ENCODE results near the gene AIP.

The AIP gene

DNA sequence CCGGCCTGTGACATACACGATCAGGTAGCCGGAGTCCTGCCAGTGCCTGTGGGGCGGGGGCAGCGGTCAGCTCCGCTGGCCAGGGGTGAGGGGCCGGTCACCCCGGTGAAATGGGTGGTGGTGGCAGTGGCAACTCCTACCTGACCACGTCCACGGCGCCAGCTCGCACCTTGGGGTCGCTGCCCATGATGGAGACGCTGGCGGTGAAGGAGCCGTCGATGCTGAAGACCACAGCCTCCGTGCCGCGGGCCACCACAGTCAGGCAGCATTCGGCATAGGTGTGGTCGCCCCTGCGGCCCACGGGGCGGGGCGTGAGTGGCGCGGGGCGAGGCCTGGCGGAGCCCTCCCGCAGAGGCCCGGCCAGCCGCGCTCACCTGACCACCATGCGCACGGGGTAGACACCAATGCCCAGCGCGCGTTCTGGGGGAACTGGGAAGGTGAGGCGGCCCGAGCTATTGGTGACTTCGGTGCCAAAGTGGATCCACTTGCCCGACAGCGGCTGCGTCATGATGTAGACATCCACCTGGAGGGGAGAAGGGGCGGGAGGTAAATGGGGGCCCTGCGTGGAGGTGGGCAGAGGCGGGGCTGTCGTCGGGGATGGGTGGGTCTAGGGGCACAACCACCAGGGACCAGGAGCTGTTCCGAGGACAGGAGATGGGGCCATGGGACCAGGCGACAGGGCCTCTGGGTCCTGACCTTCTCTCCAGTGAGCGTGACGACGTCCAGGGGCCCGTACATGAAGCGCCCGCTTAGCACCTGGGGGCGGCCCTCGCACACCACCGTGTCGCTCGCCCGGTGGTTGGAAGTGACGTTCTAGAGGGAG lies 10.9 kb downstream of the AIP start:
- in situ Hi-C loops (cut with HindIII; ENCODE audit: low pct_unique_long_range_greater_than_20kb, low sequenced_read_pairs) = no loop called here
- DNase-seq (ENCODE audit: low read depth in 1 of 2, low spot score in 1 of 2) = no peak
- TF ChIP-seq JUND (IDR thresholded peaks at IDR 0.05; ENCODE audit: low read depth) = no peak

DNA sequence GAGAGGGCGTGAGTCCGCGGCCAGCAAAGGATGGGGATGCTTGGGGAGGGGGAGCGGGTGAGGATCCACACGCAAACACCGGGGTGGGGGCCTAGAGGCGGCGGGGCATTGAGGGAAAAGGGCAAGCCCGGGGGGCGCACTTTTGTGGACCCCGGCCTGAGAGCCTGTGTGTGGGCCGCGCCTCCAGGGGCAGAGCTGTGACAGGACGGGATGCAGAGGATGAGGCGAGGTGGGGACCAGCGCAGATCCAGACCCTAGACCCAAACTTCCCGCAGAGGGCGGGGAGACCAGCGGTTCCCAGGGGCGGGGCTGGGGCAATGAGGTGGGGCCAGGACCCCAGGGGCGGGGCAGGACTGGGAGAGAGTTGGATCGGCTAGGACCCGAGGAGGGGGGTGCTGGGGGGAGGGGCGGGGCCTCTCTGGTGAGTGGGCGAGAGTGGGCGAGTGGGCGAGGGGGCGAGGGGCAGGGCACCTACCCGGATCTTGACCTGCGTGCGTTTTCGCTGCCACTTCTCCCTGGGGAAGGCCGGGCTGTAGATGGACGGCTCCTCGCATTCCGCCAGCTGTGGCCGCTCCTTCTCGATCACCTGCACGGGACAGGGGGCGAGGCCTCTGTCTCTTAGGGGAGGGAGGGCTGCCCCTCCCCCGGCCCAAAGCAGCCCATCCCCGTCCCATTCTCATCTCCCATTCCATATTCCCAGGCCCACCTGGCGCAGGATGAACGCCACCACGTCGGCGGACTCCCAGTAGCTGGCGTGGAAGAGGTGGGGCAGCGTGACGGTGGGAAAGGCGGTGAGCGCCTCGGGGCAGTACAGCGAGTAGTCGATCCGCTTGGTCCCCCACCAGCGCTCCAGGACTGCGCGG lies 11.8 kb downstream of the AIP start:
- no peak for TF ChIP-seq JUND (IDR thresholded peaks at IDR 0.05; ENCODE audit: low read depth)
- DNase-seq (ENCODE audit: low read depth in 1 of 2, low spot score in 1 of 2) = no peak

DNA sequence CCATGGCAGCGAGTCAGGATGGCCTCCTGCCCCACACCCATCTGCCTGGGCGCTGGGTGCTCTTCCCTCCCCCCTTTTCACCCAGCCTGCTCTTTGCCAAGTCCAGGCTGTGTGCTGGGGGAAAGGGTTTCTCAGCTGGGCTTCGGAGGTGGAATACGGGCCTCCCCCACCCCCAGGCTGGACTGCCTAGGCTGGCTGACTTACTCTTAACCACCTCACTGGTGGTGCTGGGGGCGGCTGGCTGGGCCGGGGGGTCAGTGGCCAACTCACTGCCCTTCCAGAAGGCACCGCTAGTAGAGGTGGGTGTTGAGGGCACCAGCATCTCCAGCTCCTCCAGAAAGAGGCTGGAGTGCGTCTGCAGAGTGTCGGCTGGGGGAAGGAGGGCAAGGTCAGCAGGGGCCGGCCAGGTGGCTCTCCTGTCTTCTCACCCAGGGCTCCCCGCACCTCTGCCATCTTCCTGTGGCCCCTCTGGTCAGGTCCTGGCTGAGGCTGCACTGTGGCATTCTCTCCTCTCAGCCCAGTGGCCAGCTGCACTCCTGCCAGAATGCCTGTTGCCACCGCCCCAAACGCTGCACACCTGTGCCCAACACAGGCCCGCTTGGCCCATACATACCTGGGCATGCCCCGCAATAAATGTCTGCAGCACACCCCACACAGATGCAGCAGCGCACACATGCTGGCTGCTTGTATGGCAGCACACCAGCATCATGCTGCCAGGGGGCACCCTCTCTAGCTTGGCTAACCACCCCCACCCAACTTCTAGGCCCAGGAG lies 12.6 kb downstream of the AIP start:
- in situ Hi-C loops (cut with HindIII; ENCODE audit: low pct_unique_long_range_greater_than_20kb, low sequenced_read_pairs) = no loop called here
- TF ChIP-seq JUND (IDR thresholded peaks at IDR 0.05; ENCODE audit: low read depth) = no peak
- no peak for DNase-seq (ENCODE audit: low read depth in 1 of 2, low spot score in 1 of 2)

More for the DNA sequence above, 11.8 kb downstream of the AIP start:
- in situ Hi-C loops (cut with HindIII; ENCODE audit: low pct_unique_long_range_greater_than_20kb, low sequenced_read_pairs) = no loop called here

DNA sequence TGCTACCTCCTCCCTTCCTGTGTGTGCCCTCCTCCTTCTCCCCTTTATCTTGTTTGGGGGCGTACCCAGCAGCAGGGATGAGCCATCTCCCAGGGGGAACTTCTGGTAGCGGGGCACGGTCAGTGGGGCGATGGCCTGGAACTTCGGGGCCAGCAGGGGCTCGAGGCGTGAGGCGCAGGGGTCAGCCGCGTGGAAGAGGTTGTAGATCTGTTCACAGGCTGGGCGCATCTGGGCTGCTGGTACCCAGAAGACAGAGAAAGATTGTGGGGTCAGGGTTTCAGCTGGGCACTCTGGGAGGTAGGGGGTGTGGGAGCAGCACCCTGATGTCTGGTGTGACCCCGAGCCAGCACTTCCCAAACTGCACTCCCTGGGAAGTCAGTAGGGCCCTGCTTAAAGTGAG lies 13.3 kb downstream of the AIP start:
- DNase-seq (ENCODE audit: low read depth in 1 of 2, low spot score in 1 of 2) = no peak
- in situ Hi-C loops (cut with HindIII; ENCODE audit: low pct_unique_long_range_greater_than_20kb, low sequenced_read_pairs) = no loop called here
- no peak for TF ChIP-seq JUND (IDR thresholded peaks at IDR 0.05; ENCODE audit: low read depth)

DNA sequence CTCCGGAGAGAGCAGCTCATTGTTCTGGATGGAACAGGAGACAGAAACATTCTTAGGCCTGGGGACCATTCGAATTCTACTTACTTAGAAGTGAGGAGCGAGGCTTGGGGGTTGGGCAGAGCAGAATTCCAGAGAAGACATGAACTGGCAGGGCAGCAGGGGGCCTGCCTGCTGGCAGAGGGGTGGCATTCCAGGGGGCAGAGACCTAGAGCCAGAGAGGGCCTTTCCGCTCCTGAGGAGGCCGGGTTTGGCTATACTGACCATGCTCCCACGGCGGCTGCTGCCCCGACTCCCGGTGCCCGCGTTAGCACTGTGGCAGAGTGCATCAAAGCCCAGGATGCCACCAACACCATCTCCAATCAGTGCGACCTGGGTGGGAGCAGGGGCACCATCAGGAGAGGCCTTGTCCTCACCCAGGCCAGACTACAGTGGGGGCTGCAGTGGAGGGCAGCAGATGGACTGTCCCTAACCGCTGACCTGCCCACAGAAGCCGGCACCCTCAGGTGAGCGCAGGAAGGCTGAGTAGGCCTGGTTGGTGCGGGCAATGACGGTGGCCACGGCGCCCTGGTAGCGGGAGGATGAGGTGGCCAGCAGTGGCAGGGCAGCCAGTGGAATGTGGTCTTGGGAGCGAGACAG lies 14.9 kb downstream of the AIP start:
- TF ChIP-seq JUND (IDR thresholded peaks at IDR 0.05; ENCODE audit: low read depth) = no peak
- in situ Hi-C loops (cut with HindIII; ENCODE audit: low pct_unique_long_range_greater_than_20kb, low sequenced_read_pairs) = no loop called here
- no peak for DNase-seq (ENCODE audit: low read depth in 1 of 2, low spot score in 1 of 2)

DNA sequence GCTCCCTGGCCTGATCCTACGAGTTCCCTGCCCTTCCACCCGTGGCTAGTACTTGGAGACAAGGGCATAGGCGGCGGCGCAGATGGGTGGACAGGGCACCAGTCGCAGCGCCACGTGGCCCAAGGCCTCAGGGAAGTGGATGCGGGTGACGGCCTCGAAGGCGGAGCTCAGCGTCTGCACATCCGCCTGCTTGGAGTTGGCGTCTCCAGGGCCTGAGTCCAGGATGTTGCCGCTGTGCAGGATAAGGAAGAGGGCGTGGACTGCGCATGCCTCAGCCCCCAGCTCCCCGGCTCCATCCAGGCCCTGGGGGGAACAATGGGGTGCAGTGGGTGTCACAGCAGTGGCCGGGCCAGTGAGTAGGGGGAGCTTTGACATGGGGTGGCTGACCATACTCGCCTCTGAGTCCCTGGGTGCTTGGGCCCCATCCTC lies 15.7 kb downstream of the AIP start:
- in situ Hi-C loops (cut with HindIII; ENCODE audit: low pct_unique_long_range_greater_than_20kb, low sequenced_read_pairs) = no loop called here
- no peak for TF ChIP-seq JUND (IDR thresholded peaks at IDR 0.05; ENCODE audit: low read depth)
- DNase-seq (ENCODE audit: low read depth in 1 of 2, low spot score in 1 of 2) = no peak

DNA sequence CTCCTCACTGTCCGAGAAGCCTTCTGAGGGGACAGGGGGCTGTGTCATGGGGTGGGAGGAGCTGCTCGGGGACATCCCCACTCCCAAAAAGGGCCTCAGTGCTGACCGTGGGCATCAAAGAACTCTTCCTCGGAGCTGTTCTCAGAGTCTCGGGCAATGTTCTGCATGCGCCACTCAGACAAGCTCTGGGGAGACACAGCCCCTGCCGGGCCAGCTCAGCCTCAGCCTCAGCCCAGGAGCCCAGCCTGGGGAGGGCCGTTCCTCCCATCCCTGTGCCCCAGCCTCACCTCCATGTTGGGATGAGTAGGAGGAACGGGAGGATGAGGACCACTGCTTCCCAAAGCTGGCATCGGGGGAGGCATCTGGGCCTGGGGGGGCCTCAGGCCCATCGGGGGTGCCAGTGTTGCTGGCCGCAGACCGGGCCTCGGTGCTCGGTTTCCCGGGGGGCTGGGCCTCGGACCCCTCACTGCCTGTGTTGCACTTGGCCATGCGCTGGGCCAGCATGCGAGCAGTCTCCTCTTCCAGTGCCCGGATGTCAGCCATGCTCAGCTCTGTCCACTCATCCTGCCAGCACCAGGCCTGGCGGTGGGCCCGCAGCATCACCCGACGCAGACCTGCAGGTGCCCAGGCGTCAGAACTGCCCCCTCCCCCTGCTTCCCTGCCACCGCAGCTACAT lies 17.1 kb downstream of the AIP start:
- TF ChIP-seq JUND (IDR thresholded peaks at IDR 0.05; ENCODE audit: low read depth) = no peak
- DNase-seq (ENCODE audit: low read depth in 1 of 2, low spot score in 1 of 2) = no peak
- in situ Hi-C loops (cut with HindIII; ENCODE audit: low pct_unique_long_range_greater_than_20kb, low sequenced_read_pairs) = no loop called here

DNA sequence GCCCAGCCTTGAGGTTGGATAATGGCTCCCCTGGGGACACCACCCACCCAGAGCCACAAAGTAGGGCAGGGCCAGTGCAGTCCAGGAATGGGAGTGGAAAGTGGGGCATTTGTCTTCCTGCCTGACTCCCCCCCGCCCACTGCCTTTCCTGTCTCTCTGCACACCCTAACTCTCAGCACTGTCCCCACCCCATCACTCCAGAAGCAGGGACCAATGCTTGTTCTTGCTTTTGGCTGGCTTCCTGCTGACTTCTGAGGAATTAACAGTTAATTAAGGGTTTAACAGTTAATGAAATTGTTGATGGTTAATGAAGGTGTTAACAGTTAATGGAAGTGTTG lies 17.6 kb downstream of the AIP start:
- no peak for TF ChIP-seq JUND (IDR thresholded peaks at IDR 0.05; ENCODE audit: low read depth)
- no peak for DNase-seq (ENCODE audit: low read depth in 1 of 2, low spot score in 1 of 2)
- in situ Hi-C loops (cut with HindIII; ENCODE audit: low pct_unique_long_range_greater_than_20kb, low sequenced_read_pairs) = no loop called here

DNA sequence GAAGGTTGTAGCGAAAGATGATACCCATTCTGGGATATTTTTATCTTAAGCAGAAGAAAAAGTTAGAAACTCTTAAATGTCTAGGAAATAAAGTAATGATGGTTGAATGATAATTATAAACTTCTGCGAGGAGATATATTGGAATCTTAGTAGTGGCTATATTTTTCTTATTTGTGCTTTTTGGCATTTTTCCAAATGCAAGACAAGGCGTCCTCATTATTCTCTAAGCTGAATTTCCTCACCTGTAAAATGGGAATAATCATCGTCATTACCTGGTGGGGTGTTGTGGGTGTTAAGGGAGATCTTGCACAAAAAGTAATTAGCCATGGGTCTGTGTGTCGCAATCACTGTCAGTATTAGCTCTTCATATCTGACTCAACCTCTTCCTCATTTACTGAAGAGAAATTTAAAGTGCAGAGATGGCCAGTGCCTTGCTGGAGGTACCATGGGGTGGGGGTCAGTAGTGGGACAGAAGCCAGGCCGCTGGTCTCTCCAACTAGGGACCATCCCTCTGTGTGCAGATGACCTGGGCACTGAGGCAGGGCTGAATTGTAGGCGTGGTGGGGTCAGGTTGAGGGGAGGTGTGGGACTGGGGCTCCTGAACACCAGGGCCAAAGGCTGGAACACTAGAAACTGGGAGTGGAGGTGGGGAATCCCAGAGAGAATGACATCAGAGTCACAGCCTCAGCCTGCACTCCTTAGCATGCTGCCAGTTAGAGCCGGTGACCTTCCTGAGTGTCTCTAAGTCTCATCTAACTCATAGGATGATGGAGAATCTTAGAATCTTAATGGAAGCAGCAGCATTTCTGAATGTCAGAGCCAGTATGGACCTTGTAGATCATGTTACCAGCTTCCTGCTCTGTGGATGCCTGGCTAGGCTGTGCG lies 18.2 kb downstream of the AIP start:
- no peak for TF ChIP-seq JUND (IDR thresholded peaks at IDR 0.05; ENCODE audit: low read depth)
- in situ Hi-C loops (cut with HindIII; ENCODE audit: low pct_unique_long_range_greater_than_20kb, low sequenced_read_pairs) = no loop called here
- no peak for DNase-seq (ENCODE audit: low read depth in 1 of 2, low spot score in 1 of 2)

DNA sequence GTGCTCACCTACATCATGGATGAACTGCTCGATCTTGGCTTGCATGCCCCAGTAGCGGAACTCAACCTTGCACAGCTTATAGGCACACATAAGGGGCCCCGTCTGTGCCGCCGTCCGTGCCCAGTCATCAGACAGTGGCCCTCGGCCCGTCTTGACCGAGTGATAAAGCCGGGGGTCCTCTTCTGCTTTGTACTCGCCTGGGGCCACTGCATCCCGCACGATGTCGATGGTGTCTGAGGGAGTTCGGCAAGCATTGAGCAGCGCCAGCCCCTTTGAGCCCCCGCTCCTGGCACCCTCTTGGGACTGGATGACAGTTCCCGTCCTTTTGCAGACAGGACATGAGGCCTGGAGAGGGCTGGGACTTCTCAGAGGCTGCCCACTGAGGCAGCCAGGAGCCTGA lies 19.0 kb downstream of the AIP start:
- TF ChIP-seq JUND (IDR thresholded peaks at IDR 0.05; ENCODE audit: low read depth) = no peak
- no peak for DNase-seq (ENCODE audit: low read depth in 1 of 2, low spot score in 1 of 2)
- in situ Hi-C loops (cut with HindIII; ENCODE audit: low pct_unique_long_range_greater_than_20kb, low sequenced_read_pairs) = no loop called here
